WTC11 (cell line): ENCODE data around the gene CGB8. TPM values are rescaled to one million over a fixed set of nuclear protein-coding genes. Genes with fewer than 3 reads are reported as not detected.

ENCODE experiments used
- ATAC-seq: fragments of 200-7000 bp; cut with Tn5 transposase; 2 replicates; pipeline ENCODE4 v1.10.0; 2021; ENCODE audit warnings: mild to moderate bottlenecking, moderate library complexity
- CTCF ChIA-PET: fragments of 300-600 bp; sonication (Branson Sonifier 250); formaldehyde crosslinking; loops from one replicate; lab custom pipeline; 2021; ENCODE audit warnings: antibody characterized with exemption; lab: Charles Lee
- POLR2A ChIA-PET: fragments of 350-600 bp; sonication (Branson Sonifier 250); formaldehyde crosslinking; loops from one replicate; lab custom pipeline; 2021; ENCODE audit warnings: antibody characterized with exemption; lab: Charles Lee
- DNase-seq: peaks from one replicate; pipeline ENCODE4 v3.0.0; 2021; ENCODE audit warnings: low spot score
- H3K27ac Mint-ChIP-seq: 2 replicates; pipeline ENCODE4 v1.8.0; 2021; ENCODE audit warnings: mixed read lengths
- H3K27me3 Mint-ChIP-seq: 2 replicates; pipeline ENCODE4 v1.8.0; 2021; ENCODE audit warnings: low read depth, mild to moderate bottlenecking, moderate library complexity, mixed read lengths
- H3K36me3 Mint-ChIP-seq: 2 replicates; pipeline ENCODE4 v1.8.0; 2021; ENCODE audit warnings: mixed read lengths
- H3K4me1 Mint-ChIP-seq: 2 replicates; pipeline ENCODE4 v1.8.0; 2022; ENCODE audit warnings: mixed read lengths
- H3K4me3 Mint-ChIP-seq: 2 replicates; pipeline ENCODE4 v1.8.0; 2021; ENCODE audit warnings: mild to moderate bottlenecking, moderate library complexity, mixed read lengths
- H3K9me3 Mint-ChIP-seq: 2 replicates; pipeline ENCODE4 v1.8.0; 2021; ENCODE audit warnings: mixed read lengths
- AR ChIP-seq: fragments of 250-450 bp; sonication (Bioruptor Pico); IDR thresholded peaks from 2 replicates; pipeline ENCODE4 v1.9.0; 2021; ENCODE audit warnings: mild to moderate bottlenecking
- EMX1 ChIP-seq: fragments of 250-450 bp; sonication (Bioruptor Pico); IDR thresholded peaks from 2 replicates; pipeline ENCODE4 v1.8.0; 2021; ENCODE audit warnings: mild to moderate bottlenecking
- ERG ChIP-seq: fragments of 250-450 bp; sonication (Bioruptor Pico); IDR thresholded peaks from 2 replicates; pipeline ENCODE4 v1.8.0; 2021; ENCODE audit warnings: mild to moderate bottlenecking
- ESRRA ChIP-seq: sonication (generic); formaldehyde crosslinking; IDR thresholded peaks from 2 replicates; pipeline ENCODE4 v1.8.1; 2022; ENCODE audit warnings: mild to moderate bottlenecking, missing genetic modification reagents, borderline replicate concordance
- GRHL2 ChIP-seq: fragments of 250-450 bp; sonication (Bioruptor Pico); IDR thresholded peaks from 2 replicates; pipeline ENCODE4 v1.8.0; 2022; ENCODE audit warnings: mild to moderate bottlenecking, moderate library complexity; ENCODE audit not compliant: insufficient replicate concordance, severe bottlenecking
- HMGA2 ChIP-seq: fragments of 250-450 bp; sonication (Bioruptor Pico); IDR thresholded peaks from 2 replicates; pipeline ENCODE4 v1.4.0; 2021; ENCODE audit warnings: mild to moderate bottlenecking, moderate library complexity
- NR1H2 ChIP-seq: sonication (generic); formaldehyde crosslinking; IDR thresholded peaks from 2 replicates; pipeline ENCODE4 v1.9.0; 2021; ENCODE audit warnings: mild to moderate bottlenecking, moderate library complexity, missing genetic modification reagents
- SP1 ChIP-seq: sonication (generic); formaldehyde crosslinking; conservative IDR thresholded peaks from 2 replicates; pipeline ENCODE4 v1.8.1; 2022; ENCODE audit warnings: missing genetic modification reagents
- USF1 ChIP-seq: sonication (generic); formaldehyde crosslinking; IDR thresholded peaks from 2 replicates; pipeline ENCODE4 v1.8.0; 2022; ENCODE audit warnings: mild to moderate bottlenecking, missing genetic modification reagents
- ZBTB21 ChIP-seq: sonication (generic); formaldehyde crosslinking; IDR thresholded peaks from 2 replicates; pipeline ENCODE4 v1.8.1; 2023; ENCODE audit warnings: mild to moderate bottlenecking, missing genetic modification reagents, borderline replicate concordance
- ZNF281 ChIP-seq: sonication (generic); formaldehyde crosslinking; IDR thresholded peaks from 2 replicates; pipeline ENCODE4 v1.8.0; 2023; ENCODE audit warnings: mild to moderate bottlenecking, missing genetic modification reagents
- ZNF532 ChIP-seq: fragments of 250-450 bp; sonication (Bioruptor Pico); IDR thresholded peaks from 2 replicates; pipeline ENCODE4 v1.9.0; 2021; ENCODE audit warnings: mild to moderate bottlenecking, borderline replicate concordance
- total RNA-seq: library from RNA; stranded (reverse); gene quantifications from 3 replicates; pipeline ENCODE4 v1.2.3, GENCODE V29; 2021

CGB8 gene
- total RNA-seq, 1 experiment from 2014 or later, result 0.31 TPM

GRCh38 chr19:49084206-49085019, 35.5 kb upstream of the CGB8 start (continued):
- TF ChIP-seq ZNF281 (CRISPR knock-in tag) (no peak), GRHL2 (CRISPR knock-in tag) (no peak)

- Mint-ChIP-seq H3K4me1 (peaks cover 9% of the 10 kb centered on the region), H3K27me3 (peaks cover 35% of the 10 kb centered on the region), H3K4me3 (no peak overlapping the region), H3K27ac (no peak overlapping the region), H3K9me3 (peaks cover 3% of the 10 kb centered on the region; the same call in 1 of the 2 replicates), H3K36me3 (0 out of 2 replicates have a peak, but pooled peaks cover 1% of the 10 kb centered on the region)
- ATAC-seq (no peak), DNase-seq (no peak)
- POLR2A ChIA-PET, result no interaction called here
- CTCF ChIA-PET, result interaction anchor here (1.3 kb wide), 1 partner anchor 129 kb away, joined by 3 read pairs; no protein-coding TSS in a partner anchor
- TF ChIP-seq HMGA2 (CRISPR knock-in tag) (no peak), EMX1 (no peak), GRHL2 (CRISPR knock-in tag) (no peak), ESRRA (no peak), SP1 (no peak), ERG (CRISPR knock-in tag) (no peak), ZNF532 (CRISPR knock-in tag) (no peak), USF1 (CRISPR knock-in tag) (no peak), ZBTB21 (CRISPR knock-in tag) (no peak), NR1H2 (no peak), AR (CRISPR knock-in tag) (no peak)
Observed at GRCh38 chr19:49081273-49081672, 32.4 kb upstream of the CGB8 start.
